MM.1S (cell line): ENCODE results near the gene ADAMTS17.

Experiments
- DNase-seq: peaks from one replicate; pipeline ENCODE4 v3.0.0-alpha.2; 2015
- H2AFZ ChIP-seq: fragments of 300-600 bp; sonication (generic); 2 replicates; pipeline ENCODE4 v1.6.0; 2016; ENCODE audit warnings: antibody characterized with exemption, low read length
- H3F3A ChIP-seq: fragments of 300-600 bp; sonication (generic); 2 replicates; pipeline ENCODE4 v1.6.1; 2016; ENCODE audit warnings: mild to moderate bottlenecking, antibody characterized with exemption, low read length, moderate library complexity, mixed read lengths; ENCODE audit not compliant: insufficient read depth
- H3K27ac ChIP-seq: fragments of 300-600 bp; sonication (generic); 2 replicates; pipeline ENCODE4 v1.5.1; 2016; ENCODE audit warnings: mild to moderate bottlenecking, low read length
- H3K27me3 ChIP-seq: fragments of 300-600 bp; sonication (generic); replicated peaks from 2 replicates; pipeline ENCODE4 v1.6.0; 2016; ENCODE audit warnings: low read length; ENCODE audit not compliant: insufficient read depth
- H3K36me3 ChIP-seq: fragments of 300-600 bp; sonication (generic); replicated peaks from 2 replicates; pipeline ENCODE4 v1.6.1; 2016; ENCODE audit warnings: mild to moderate bottlenecking, low read length, mixed read lengths; ENCODE audit not compliant: insufficient read depth
- H3K4me1 ChIP-seq: fragments of 300-600 bp; sonication (generic); 2 replicates; pipeline ENCODE4 v1.6.1; 2016; ENCODE audit warnings: low read length, mixed read lengths
- H3K4me2 ChIP-seq: fragments of 300-600 bp; sonication (generic); 2 replicates; pipeline ENCODE4 v1.6.0; 2016; ENCODE audit warnings: low read depth, low read length
- H3K4me3 ChIP-seq: fragments of 300-600 bp; sonication (generic); 2 replicates; pipeline ENCODE4 v1.5.1; 2016; ENCODE audit warnings: low read length, mixed read lengths
- H3K79me2 ChIP-seq: fragments of 300-600 bp; sonication (generic); 2 replicates; pipeline ENCODE4 v1.6.1; 2016; ENCODE audit warnings: mixed run types, low read length, mixed read lengths
- H3K9ac ChIP-seq: fragments of 300-600 bp; sonication (generic); 2 replicates; pipeline ENCODE4 v1.6.1; 2016; ENCODE audit warnings: low read length, mixed read lengths
- H3K9me2 ChIP-seq: fragments of 300-600 bp; sonication (generic); replicated peaks from 2 replicates; pipeline ENCODE4 v1.6.1; 2016; ENCODE audit warnings: mild to moderate bottlenecking, low read length, mixed read lengths; ENCODE audit not compliant: insufficient read depth
- H3K9me3 ChIP-seq: fragments of 300-600 bp; sonication (generic); replicated peaks from 2 replicates; pipeline ENCODE4 v1.6.1; 2016; ENCODE audit warnings: mild to moderate bottlenecking, low read length, mixed read lengths; ENCODE audit not compliant: insufficient read depth
- H4K20me1 ChIP-seq: fragments of 300-600 bp; sonication (generic); 2 replicates; pipeline ENCODE4 v1.6.1; 2016; ENCODE audit warnings: mild to moderate bottlenecking, low read length, moderate library complexity, mixed read lengths; ENCODE audit not compliant: insufficient read depth
- CTCF ChIP-seq: fragments of 300-600 bp; sonication (generic); IDR thresholded peaks from 2 replicates; pipeline ENCODE4 v1.5.1; 2016; ENCODE audit warnings: antibody characterized with exemption, low read length, mixed read lengths
- EZH2 ChIP-seq: fragments of 300-600 bp; sonication (generic); optimal IDR thresholded peaks from 2 replicates; pipeline ENCODE3; 2017; ENCODE audit warnings: low read depth, mild to moderate bottlenecking, antibody characterized with exemption, low read length, mixed read lengths
- EZH2phosphoT487 ChIP-seq: fragments of 300-600 bp; sonication (generic); IDR thresholded peaks from 2 replicates; pipeline ENCODE4 v1.6.1; 2018; ENCODE audit warnings: antibody characterized with exemption, low read length

The ADAMTS17 gene

GRCh38 chr15:100204771-100205170 lies 137.0 kb downstream of the ADAMTS17 start:
- no peaks in the 10 kb centered on the region for H3K79me2 ChIP-seq
- H3K36me3 ChIP-seq, result no peaks in the 10 kb centered on the region
- no peaks in the 10 kb centered on the region for H3K27me3 ChIP-seq

GRCh38 chr15:100204211-100204610 lies 137.6 kb downstream of the ADAMTS17 start:
- TF ChIP-seq EZH2, result no peak
- TF ChIP-seq CTCF, result no peak
- TF ChIP-seq EZH2phosphoT487, result no peak
- no peaks in the 10 kb centered on the region for H4K20me1 ChIP-seq
- no peak for DNase-seq
- no peaks in the 10 kb centered on the region for H3K79me2 ChIP-seq
- no peak overlapping the region for H3K4me2 ChIP-seq
- no peak overlapping the region for H2AFZ ChIP-seq
- H3K9me3 ChIP-seq, result no peaks in the 10 kb centered on the region
- H3F3A ChIP-seq, result no peaks in the 10 kb centered on the region
- H3K27ac ChIP-seq, result no peak overlapping the region
- H3K9me2 ChIP-seq, result no peaks in the 10 kb centered on the region
- no peaks in the 10 kb centered on the region for H3K36me3 ChIP-seq
- H3K27me3 ChIP-seq, result no peaks in the 10 kb centered on the region
- no peak overlapping the region for H3K4me3 ChIP-seq
- no peak overlapping the region for H3K9ac ChIP-seq
- H3K4me1 ChIP-seq, result no peaks in the 10 kb centered on the region

More at GRCh38 chr15:100204771-100205170, 137.0 kb downstream of the ADAMTS17 start:
- Histone ChIP-seq H4K20me1 (no peaks in the 10 kb centered on the region), H2AFZ (no peak overlapping the region), H3K9me3 (no peaks in the 10 kb centered on the region), H3K4me1 (no peaks in the 10 kb centered on the region), H3K4me2 (no peak overlapping the region), H3F3A (no peaks in the 10 kb centered on the region), H3K9ac (no peak overlapping the region), H3K4me3 (no peak overlapping the region), H3K27ac (no peak overlapping the region), H3K9me2 (no peaks in the 10 kb centered on the region)
- no peak for TF ChIP-seq EZH2phosphoT487
- no peak for TF ChIP-seq CTCF
- TF ChIP-seq EZH2, result no peak
- DNase-seq, result no peak

- H3K79me2 ChIP-seq, result no peaks in the 10 kb centered on the region
- H3K4me2 ChIP-seq, result no peak overlapping the region
- H3K9me2 ChIP-seq, result no peaks in the 10 kb centered on the region
- no peaks in the 10 kb centered on the region for H3K27me3 ChIP-seq
- no peak for DNase-seq
- H3K4me3 ChIP-seq, result no peak overlapping the region
- no peak overlapping the region for H3K9ac ChIP-seq
- H3K9me3 ChIP-seq, result no peaks in the 10 kb centered on the region
- no peak overlapping the region for H2AFZ ChIP-seq
- H3F3A ChIP-seq, result no peaks in the 10 kb centered on the region
- no peaks in the 10 kb centered on the region for H3K4me1 ChIP-seq
- no peaks in the 10 kb centered on the region for H4K20me1 ChIP-seq
- no peak overlapping the region for H3K27ac ChIP-seq
- no peak for TF ChIP-seq EZH2
- no peak for TF ChIP-seq CTCF
- no peak for TF ChIP-seq EZH2phosphoT487
- H3K36me3 ChIP-seq, result no peaks in the 10 kb centered on the region
Observed at GRCh38 chr15:100202309-100202960, 139.3 kb downstream of the ADAMTS17 start.
